ENCODE results near the gene HNRNPUL2. TPM values are rescaled to one million over a fixed set of nuclear protein-coding genes. Genes with fewer than 3 reads are reported as not detected.

Gene HNRNPUL2
- total and polyA plus RNA-seq, 2 of the 4 experiments (the other 2 are of a cell fraction), result 3.9 to 30.2 TPM

DNA sequence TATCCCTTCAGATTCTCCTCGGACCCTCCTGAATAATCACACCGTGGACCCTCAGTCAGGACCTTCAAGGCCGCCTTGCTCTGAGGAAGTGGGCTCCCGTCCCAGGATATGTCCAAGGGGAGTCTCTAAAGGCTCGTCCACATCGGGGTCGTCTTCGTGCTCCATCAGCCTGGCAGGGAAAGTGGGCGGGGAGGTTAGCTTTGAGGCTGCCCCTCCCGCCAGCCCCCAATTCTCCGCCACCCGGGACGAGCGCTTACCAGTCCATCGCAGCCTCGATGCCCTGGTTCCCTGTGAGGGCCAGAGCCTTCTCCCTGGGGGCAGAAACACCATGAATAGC is 48.9 kb downstream of the HNRNPUL2 start:
- H3K4ac ChIP-seq (ENCODE audit: low read depth, low read length), result peak overlapping the region; percentile 79
- H3K27ac ChIP-seq (ENCODE audit: insufficient read depth, low read length), result peak overlapping the region; percentile 96
- H3K4me1 ChIP-seq (ENCODE audit: control insufficient read depth, insufficient read depth, low read length), result peaks cover 8% of the 10 kb centered on the region
- peak overlapping the region; percentile 76 for H2AK5ac ChIP-seq (ENCODE audit: low read depth, low read length)
- ATAC-seq (ENCODE audit: low read depth) (no peak; the same call in 1 of the 2 replicates), DNase-seq (no peak)
- peaks cover 17% of the 10 kb centered on the region for H3K36me3 ChIP-seq (ENCODE audit: control insufficient read depth, insufficient read depth, low read length)
- WGBS, 2 experiments (ENCODE audit: extremely low coverage in 2 of 2, insufficient read length in 1 of 2), result 0% methylated on average over 4 of the region's 16 CpGs; no CpG with 5 or more reads in 1 of the 2 experiments
- peaks cover 6 to 28% of the 10 kb centered on the region in 2 experiments; a peak in 3 of 4 replicates for H3K79me1 ChIP-seq (ENCODE audit: low read depth in 1 of 2, low read length in 2 of 2)
- ChIA-PET POLR2A (ENCODE audit: unreplicated experiment) (no interaction called here), CTCF (no interaction called here)
- 0 out of 2 replicates have a peak overlapping the region, but pooled peaks have one; percentile 76 for H3K14ac ChIP-seq (replicated peaks; ENCODE audit: low read depth, low read length)
- H3K9ac ChIP-seq (ENCODE audit: low read depth, low read length), result peak overlapping the region; percentile 96
- H4K20me1 ChIP-seq (ENCODE audit: insufficient read depth, low read length), result no peaks in the 10 kb centered on the region
- dilution Hi-C loops (cut with HindIII; ENCODE audit: low sequenced_read_pairs, unreplicated experiment) (no loop called here), in situ Hi-C loops (cut with MboI; ENCODE audit: low sequenced_read_pairs) (no loop called here), intact Hi-C loops (cut with micrococcal nuclease) (no loop called here)
- peak overlapping the region; percentile 68 for H2BK5ac ChIP-seq (ENCODE audit: low read depth, low read length, poor library complexity, severe bottlenecking)
- no TSS peak for BruUV-seq (replicated peaks)
- H4K8ac ChIP-seq (ENCODE audit: low read depth in 2 of 2, low read length in 2 of 2), result peak overlapping the region; percentile 81 to 98; a peak in 1 of 4 replicates
- H2BK120ac ChIP-seq (ENCODE audit: low read depth, low read length), result no peak overlapping the region
- peaks cover 4% of the 10 kb centered on the region; the same call in 1 of the 2 replicates for H3K9me1 ChIP-seq (ENCODE audit: insufficient read depth, low read length)
- peak overlapping the region; percentile 35 for H3K56ac ChIP-seq (ENCODE audit: extremely low read depth, insufficient read depth, low read length)
- H2BK15ac ChIP-seq (ENCODE audit: low read depth, low read length), result no peak overlapping the region
- TF ChIP-seq RAD21 (IDR thresholded peaks at IDR 0.05; ENCODE audit: low read length) (no peak), POLR2A (IDR thresholded peaks at IDR 0.05; ENCODE audit: low read depth, low read length) (no peak), FOS (IDR thresholded peaks at IDR 0.05; ENCODE audit: low read depth, low read length) (no peak), CEBPB (IDR thresholded peaks at IDR 0.05; ENCODE audit: low read depth, low read length) (no peak), SMC3 (IDR thresholded peaks at IDR 0.05; ENCODE audit: low read depth, low read length) (no peak), CHD1 (IDR thresholded peaks at IDR 0.05; ENCODE audit: low read depth, low read length) (no peak)
- peak overlapping the region; percentile 15; the same call in 1 of the 2 replicates for H3K23ac ChIP-seq (ENCODE audit: low read depth, low read length)
- H2AK9ac ChIP-seq (replicated peaks; ENCODE audit: low read depth, low read length, poor library complexity), result peak overlapping the region; percentile 98
- H3K4me3 ChIP-seq (ENCODE audit: insufficient read depth, low read depth, low read length), result peak overlapping the region; percentile 94
- H2BK20ac ChIP-seq (ENCODE audit: low read depth, low read length), result no peak overlapping the region
- H3K27me3 ChIP-seq (ENCODE audit: control insufficient read depth, insufficient read depth, low read length), result no peaks in the 10 kb centered on the region
- H4K91ac ChIP-seq (ENCODE audit: insufficient read depth, low read depth, low read length), result peak overlapping the region; percentile 23; the same call in 1 of the 2 replicates
- H4K5ac ChIP-seq (ENCODE audit: low read depth, low read length), result peak overlapping the region; percentile 72
- H3K4me2 ChIP-seq (ENCODE audit: low read depth, low read length), result peak overlapping the region; percentile 99
- no peak overlapping the region for H3K18ac ChIP-seq (ENCODE audit: low read depth, low read length)
- peak overlapping the region; percentile 97 for H2AFZ ChIP-seq (replicated peaks; ENCODE audit: low read length, poor library complexity)
- H3K9me3 ChIP-seq (ENCODE audit: control insufficient read depth, insufficient read depth, low read length), result no peaks in the 10 kb centered on the region

Data from IMR-90 (cell line).